HG03135 (cell line): ENCODE data around the gene GMPS.

Experiments used
- ATAC-seq: cut with Tn5 transposase; IDR thresholded peaks from one replicate; pipeline ENCODE4 v1.9.1; 2021; ENCODE audit warnings: mild to moderate bottlenecking, moderate library complexity; ENCODE audit not compliant: unreplicated experiment

GMPS gene

DNA sequence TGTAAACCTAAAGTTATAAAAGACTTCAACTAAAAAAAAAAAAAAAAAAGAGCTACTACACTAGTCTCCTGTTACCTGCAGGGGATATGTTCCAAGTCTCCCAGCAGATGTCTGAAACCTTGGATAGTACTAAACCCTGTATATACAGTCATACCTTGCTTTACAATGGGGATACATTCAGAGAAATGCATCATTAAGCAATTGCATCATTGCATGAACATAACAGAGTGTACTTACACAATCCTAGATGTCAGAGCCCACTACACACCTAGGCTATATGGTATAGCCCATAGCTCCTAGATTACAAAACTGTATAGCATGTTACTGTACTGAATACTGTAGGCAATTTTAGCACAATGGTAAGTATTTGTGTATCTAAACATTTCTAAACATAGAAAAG lies 119.1 kb downstream of the GMPS start:
- ATAC-seq, result no peak

DNA sequence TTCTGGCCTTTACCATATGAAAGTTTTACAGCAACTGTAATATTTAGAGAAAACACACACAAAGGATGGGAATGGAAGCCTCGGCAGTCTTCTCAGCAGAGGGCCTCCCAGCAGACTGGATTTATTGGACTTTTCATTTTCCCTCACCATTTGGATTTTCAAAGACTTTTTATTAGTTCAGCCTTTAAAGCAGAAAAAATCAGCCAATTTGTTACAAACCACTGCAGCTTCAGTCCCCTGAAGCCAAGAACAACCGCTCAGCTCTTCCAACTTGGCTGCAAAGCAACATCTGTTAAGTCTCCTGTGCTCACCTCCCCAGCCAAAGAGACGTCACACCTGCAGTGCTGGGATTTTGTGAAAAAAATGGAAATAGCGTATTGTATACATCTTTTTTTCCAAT lies 120.8 kb downstream of the GMPS start:
- ATAC-seq, result no peak

GRCh38 chr3:155991847-155992246 lies 121.4 kb downstream of the GMPS start:
- no peak for ATAC-seq
